ENCODE results near the gene CTSZ.

DNA sequence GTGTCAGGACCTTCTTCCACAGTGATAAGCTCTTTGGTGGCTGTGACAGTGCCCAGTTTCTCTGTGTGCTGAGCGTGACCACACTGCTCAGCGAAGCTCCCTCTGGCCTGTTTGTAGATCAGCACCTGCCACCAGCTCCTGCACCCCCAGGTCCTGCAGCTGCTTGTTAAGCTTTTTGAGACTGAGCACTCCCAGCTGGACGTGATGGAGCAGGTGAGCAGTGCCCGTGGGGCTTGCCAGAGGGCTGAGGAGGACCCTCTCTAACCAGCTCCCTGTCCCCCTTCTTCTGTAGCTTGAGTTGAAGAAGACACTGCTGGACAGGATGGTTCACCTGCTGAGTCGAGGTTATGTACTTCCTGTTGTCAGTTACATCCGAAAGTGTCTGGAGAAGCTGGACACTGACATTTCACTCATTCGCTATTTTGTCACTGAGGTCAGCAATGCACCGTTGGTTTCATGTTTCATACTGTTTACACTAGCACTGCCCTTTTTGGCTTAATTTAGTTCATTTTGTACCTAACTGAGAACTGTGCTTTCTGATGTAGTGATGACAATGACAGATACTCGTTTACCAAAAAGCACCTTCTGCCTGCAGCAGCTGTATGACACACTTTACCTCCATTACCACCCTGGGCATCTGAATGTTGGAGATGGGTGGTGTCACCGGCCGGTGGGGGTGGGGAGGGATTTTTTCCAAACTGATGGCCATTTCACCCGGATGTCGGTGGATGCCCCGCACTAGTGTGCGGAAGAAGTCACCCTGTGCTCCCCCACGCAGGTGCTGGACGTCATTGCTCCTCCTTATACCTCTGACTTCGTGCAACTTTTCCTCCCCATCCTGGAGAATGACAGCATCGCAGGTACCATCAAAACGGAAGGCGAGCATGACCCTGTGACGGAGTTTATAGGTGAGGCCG, 13.5 kb downstream of the CTSZ start:
- TF ChIP-seq, protein P1, sequence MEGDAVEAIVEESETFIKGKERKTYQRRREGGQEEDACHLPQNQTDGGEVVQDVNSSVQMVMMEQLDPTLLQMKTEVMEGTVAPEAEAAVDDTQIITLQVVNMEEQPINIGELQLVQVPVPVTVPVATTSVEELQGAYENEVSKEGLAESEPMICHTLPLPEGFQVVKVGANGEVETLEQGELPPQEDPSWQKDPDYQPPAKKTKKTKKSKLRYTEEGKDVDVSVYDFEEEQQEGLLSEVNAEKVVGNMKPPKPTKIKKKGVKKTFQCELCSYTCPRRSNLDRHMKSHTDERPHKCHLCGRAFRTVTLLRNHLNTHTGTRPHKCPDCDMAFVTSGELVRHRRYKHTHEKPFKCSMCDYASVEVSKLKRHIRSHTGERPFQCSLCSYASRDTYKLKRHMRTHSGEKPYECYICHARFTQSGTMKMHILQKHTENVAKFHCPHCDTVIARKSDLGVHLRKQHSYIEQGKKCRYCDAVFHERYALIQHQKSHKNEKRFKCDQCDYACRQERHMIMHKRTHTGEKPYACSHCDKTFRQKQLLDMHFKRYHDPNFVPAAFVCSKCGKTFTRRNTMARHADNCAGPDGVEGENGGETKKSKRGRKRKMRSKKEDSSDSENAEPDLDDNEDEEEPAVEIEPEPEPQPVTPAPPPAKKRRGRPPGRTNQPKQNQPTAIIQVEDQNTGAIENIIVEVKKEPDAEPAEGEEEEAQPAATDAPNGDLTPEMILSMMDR (conservative IDR thresholded peaks at IDR 0.05): no peak
- no peak for TF ChIP-seq EZH2 (IDR thresholded peaks at IDR 0.05; ENCODE audit: low read depth)

Measured in PC-9 (cell line).